ENCODE measurements around the gene STK17A.
A peak's percentile ranks its signal among the peaks of the same experiment; 100 is the strongest.

STK17A gene

DNA sequence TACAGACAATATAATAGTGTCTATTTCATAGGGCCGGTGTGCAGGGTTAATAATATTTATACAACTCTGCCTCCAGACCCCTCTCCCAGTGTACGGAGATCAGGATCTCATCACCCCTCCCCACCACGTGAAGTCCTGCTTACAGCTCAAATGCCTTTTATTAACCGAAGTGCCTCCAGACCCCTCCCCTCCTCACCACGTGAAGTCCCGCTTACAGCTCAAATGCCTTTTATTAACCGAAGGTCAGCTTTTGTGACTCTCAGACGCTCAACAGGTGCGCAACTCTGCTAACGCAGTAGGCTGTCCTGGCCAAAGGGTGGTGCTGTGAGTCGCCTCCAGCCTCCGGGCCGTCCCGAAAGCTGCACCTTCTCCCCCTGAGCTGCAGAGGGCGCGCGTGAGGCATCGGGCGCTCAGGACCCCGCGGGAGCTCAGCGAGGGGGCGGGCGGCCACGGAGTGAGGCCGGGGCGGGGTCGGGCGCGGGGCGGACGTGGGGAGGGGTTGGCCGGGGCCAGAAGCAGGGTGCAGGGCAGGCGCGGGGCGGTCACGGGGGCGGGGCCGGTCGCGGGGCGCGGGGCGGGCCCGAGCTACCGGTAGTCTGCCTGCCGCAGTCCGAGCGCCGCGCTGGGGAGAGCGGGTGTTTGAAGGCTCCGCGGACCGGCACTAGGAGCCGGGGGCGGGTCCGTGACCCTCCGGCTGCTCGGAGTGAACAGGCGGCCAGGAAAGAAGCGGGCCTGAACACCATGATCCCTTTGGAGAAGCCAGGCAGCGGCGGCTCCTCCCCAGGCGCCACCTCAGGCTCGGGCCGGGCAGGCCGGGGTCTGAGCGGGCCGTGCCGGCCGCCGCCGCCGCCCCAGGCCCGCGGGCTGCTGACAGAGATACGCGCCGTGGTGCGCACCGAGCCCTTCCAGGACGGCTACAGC lies at the start of gene STK17A:
Gene STK17A (plus strand): TSS at position 606 of the 921 bp plus-strand sequence. CDS start 136 bp downstream, at position 742.
- peak within 1 kb of the TSS; percentile 84 for H3K4me3 ChIP-seq (ENCODE audit: low read depth, low read length)

DNA sequence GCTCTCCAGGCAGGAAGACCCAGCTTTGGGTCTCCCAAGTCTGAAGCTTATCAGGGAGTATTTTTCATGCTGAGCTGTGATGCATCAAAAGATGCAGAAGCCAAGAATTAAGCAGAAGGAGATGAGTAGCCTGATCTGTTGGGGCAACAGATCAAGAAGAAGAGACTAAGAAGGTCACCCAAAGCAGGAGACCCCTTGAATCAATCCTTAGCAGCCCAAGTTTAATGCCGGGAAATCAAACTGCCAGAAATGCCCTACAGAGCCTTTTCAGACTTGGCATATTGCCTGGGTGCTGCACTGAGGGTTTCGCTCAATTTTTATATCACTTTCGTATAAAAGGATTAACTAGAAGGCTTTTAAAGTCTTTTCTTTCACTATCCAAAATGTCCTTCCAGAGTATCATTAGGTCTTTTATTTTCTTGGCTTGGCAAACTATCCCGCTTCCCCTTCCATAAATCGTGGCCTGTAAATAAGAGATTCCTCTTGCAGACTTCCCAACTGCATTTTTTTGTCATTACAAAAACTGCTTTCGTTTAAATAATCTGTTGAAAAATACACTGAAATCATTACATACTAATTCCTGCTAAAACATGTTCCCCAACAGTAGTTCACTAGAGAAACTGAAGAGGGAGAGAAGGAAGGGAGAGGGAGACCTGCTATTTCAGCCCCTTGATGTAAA lies 49.0 kb upstream of the STK17A start:
- no peak overlapping the region for H3K4me3 ChIP-seq (ENCODE audit: low read depth, low read length)

DNA sequence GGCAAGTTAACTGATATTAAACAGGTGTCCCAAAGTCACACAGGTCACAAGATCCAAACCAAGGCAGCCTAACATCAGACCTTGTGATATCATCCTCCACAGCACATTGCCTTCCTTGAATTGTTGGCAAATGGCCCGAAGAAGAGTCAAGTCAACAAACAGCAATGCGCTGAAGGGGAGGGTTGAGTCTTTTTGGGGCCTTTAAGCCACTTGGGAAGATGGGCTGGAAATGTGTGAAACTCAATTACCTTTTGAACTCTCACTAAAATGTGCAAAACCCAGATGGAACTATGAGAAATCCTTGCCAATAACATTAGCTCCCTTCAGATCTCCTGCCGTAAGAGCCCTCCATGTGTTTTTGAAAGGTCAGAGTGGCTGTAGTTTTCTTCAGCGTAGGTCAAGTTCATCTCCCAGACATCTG lies 47.9 kb upstream of the STK17A start:
- H3K4me3 ChIP-seq (ENCODE audit: low read depth, low read length) = no peak overlapping the region

- no peak overlapping the region for H3K4me3 ChIP-seq (ENCODE audit: low read depth, low read length)
These were observed 46.9 kb upstream of the STK17A start for GRCh38 chr7:43535810-43536585.

DNA sequence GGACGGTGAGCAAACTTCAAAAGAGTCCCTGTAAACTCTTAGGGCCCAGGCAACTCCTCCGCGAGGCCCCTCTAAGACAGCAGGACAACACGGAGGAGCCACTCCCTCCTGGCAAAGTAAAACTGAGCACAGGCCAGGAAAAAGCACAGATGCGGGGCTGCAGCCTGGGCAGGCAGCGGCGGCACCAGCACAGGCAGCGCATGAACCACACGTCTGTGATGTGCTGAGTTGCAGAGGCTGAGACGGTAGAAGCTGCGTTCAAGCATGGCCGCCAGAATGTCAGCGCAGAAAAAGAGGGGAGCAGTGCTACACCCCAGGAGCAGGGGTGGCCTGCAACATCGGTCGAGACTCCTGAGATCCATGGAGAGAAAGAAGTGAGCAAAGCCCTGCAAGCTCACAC lies 46.1 kb upstream of the STK17A start:
- no peak overlapping the region for H3K4me3 ChIP-seq (ENCODE audit: low read depth, low read length)

DNA sequence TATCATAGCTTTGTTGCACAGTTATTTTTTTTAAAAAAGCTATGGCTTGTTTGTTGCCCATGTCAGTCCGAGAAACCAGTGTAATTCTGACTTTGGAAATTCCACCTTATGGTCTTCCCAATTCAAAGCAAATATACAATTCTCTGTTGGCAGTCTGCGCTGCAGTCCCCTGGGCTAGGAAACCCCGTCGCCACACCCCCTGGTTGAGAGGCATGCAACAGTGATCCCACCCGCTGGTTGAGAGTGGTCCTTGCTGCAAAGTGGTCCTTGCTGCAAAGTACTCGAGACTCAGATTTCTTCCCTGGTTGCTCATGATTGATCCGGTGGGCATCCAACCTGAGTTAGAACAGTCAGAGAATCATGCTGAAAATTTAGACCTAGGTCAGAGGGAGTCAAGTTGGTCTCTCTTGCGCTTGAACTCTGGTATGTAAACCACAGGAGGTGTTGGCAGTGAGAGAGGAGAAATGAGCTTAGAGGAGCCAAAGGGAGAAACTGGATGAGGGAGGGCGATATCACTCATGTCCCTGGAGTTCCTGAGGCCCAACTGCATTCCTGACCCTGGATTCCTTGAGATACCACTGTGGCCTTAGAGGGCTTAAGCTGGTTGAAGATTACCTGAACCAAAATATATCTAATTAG lies 45.0 kb upstream of the STK17A start:
- H3K4me3 ChIP-seq (ENCODE audit: low read depth, low read length) = no peak overlapping the region

- H3K4me3 ChIP-seq (ENCODE audit: low read depth, low read length) = no peak overlapping the region
These were observed 44.5 kb upstream of the STK17A start for GRCh38 chr7:43538404-43538771.

- no peak overlapping the region for H3K4me3 ChIP-seq (ENCODE audit: low read depth, low read length)
These were observed 42.4 kb upstream of the STK17A start for GRCh38 chr7:43540471-43540870.

GRCh38 chr7:43542716-43543115 lies 40.2 kb upstream of the STK17A start:
- no peak overlapping the region for H3K4me3 ChIP-seq (ENCODE audit: low read depth, low read length)

- no peak overlapping the region for H3K4me3 ChIP-seq (ENCODE audit: low read depth, low read length)
These were observed 36.7 kb upstream of the STK17A start for GRCh38 chr7:43546231-43546630.

DNA sequence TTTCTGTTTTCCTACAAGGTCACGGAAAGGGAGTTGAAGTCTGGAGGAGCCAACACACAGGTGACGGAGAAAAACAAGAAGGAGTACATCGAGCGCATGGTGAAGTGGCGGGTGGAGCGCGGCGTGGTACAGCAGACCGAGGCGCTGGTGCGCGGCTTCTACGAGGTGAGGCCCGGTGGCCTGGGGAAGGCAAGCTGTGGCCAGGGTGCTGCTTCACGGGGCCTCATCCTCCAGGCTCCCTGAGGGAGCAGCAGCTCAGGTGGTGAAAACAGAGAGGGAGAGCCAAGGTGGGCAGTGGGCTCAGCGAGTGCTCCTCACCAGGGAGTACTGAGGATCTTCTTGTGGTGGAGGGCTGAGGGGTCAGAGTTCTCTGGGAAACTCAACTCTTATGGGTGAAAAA lies 32.5 kb upstream of the STK17A start:
- H3K4me3 ChIP-seq (ENCODE audit: low read depth, low read length) = no peak overlapping the region

DNA sequence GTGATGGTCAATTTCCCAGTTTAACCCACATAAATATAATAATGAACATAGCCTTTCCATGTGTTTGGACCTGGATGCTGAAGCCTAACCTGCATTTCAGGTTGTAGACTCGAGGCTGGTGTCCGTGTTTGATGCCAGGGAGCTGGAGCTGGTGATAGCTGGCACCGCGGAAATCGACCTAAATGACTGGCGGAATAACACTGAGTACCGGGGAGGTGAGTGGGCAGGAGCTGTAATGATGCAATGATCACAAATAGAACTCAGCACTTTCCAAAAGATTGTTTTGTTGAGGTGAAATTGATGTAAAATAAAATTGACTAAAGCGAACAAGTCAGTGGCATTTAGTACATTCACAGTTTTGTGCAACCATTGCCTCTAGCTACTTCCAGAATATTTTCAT lies 30.8 kb upstream of the STK17A start:
- no peak overlapping the region for H3K4me3 ChIP-seq (ENCODE audit: low read depth, low read length)

GRCh38 chr7:43553999-43554398 lies 28.9 kb upstream of the STK17A start:
- no peak overlapping the region for H3K4me3 ChIP-seq (ENCODE audit: low read depth, low read length)

DNA sequence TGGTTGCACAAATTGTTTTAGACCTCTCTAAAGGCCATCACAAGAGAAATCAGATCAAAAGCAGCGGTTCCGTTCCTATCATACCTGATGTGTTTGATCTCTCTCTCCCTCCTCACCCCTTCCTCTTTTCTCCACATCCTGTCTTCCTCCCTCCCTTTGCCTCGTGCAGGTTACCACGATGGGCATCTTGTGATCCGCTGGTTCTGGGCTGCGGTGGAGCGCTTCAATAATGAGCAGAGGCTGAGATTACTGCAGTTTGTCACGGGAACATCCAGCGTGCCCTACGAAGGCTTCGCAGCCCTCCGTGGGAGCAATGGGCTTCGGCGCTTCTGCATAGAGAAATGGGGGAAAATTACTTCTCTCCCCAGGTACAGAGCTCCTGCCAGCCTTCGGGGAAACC lies 28.5 kb upstream of the STK17A start:
- no peak overlapping the region for H3K4me3 ChIP-seq (ENCODE audit: low read depth, low read length)

- H3K4me3 ChIP-seq (ENCODE audit: low read depth, low read length) = no peak overlapping the region
These were observed 24.9 kb upstream of the STK17A start for GRCh38 chr7:43557831-43558495.

GRCh38 chr7:43559171-43559945 lies 23.6 kb upstream of the STK17A start:
- H3K4me3 ChIP-seq (ENCODE audit: low read depth, low read length) = no peak overlapping the region

GRCh38 chr7:43559946-43560335 lies 23.0 kb upstream of the STK17A start:
- H3K4me3 ChIP-seq (ENCODE audit: low read depth, low read length) = no peak overlapping the region

DNA sequence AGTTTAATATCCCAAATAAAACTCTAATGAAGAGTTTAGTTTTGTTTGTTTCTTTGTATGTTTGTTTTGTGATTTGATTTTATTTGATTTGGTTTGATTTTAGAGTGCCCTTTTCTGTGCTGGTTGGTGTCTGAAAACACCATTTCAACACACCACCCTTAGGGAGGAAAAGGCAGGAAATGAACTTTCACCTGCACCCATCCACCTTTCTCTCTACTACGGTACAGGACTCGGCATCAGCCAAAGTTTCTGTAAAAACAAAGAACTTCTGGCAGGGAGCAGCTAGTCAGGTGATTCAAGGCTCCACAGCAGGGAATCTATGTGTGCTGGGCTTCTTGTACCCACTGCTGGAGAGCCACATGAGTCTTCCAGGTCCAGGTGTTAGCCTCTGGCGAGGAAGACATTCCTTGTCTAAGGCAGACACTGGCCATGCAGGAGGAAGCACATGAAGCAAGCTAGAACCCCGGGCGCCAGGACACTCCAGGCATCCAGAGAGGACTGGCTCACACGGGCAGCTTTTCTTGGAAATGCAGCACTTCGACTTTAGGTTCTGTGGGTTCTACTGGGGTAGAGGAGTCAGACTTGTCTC lies 22.1 kb upstream of the STK17A start:
- H3K4me3 ChIP-seq (ENCODE audit: low read depth, low read length) = no peak overlapping the region

GRCh38 chr7:43562383-43562782 lies 20.5 kb upstream of the STK17A start:
- no peak overlapping the region for H3K4me3 ChIP-seq (ENCODE audit: low read depth, low read length)

All from iPS-11a (cell line).